Measurements from ENCODE around the gene DTNB. TPM values are rescaled to one million over a fixed set of nuclear protein-coding genes. Genes with fewer than 3 reads are reported as not detected.

The DTNB gene
- total and polyA plus RNA-seq, 2 of the 4 experiments (the other 2 are of a cell fraction) = 3.8 to 5.3 TPM

DNA sequence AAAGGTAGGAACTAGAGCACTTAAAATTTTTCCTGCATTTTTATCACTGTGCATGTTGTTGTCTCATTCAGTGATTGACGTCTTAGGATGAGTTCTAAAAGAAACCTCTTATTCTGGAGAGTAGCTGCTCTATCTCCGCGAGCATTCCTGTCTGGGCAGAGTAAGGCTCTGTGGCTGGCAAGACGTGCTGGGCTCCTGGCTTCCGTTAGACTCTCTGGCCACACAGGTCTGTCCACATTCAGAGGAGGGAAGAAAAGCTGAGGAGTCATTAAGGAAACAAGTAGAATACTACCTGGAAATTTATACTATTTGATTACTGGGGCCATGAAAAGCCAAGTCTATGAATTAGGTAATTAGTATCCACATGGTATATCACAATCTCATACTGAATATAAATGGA, 193.6 kb downstream of the DTNB start:
- TF ChIP-seq CHD1 (IDR thresholded peaks at IDR 0.05; ENCODE audit: low read depth, low read length) = no peak
- TF ChIP-seq MAFK (IDR thresholded peaks at IDR 0.05; ENCODE audit: low read depth, low read length) = no peak
- no peak for TF ChIP-seq ELK1 (IDR thresholded peaks at IDR 0.05; ENCODE audit: borderline replicate concordance, low read depth, low read length)
- no peak for TF ChIP-seq CEBPB (IDR thresholded peaks at IDR 0.05; ENCODE audit: low read depth, low read length)
- no peak for TF ChIP-seq RAD21 (IDR thresholded peaks at IDR 0.05; ENCODE audit: low read length)
- no peak for TF ChIP-seq USF2 (IDR thresholded peaks at IDR 0.05; ENCODE audit: low read depth, low read length)
- TF ChIP-seq RCOR1 (IDR thresholded peaks at IDR 0.05; ENCODE audit: insufficient replicate concordance, low read length) = no peak
- TF ChIP-seq RFX5 (IDR thresholded peaks at IDR 0.05; ENCODE audit: low read depth, low read length) = no peak
- no peak for TF ChIP-seq NFE2L2 (IDR thresholded peaks at IDR 0.05; ENCODE audit: low read depth, low read length)
- TF ChIP-seq CTCF (conservative IDR thresholded peaks at IDR 0.05; ENCODE audit: low read depth, low read length) = no peak
- TF ChIP-seq SMC3 (IDR thresholded peaks at IDR 0.05; ENCODE audit: low read depth, low read length) = no peak
- no peak for TF ChIP-seq POLR2A (IDR thresholded peaks at IDR 0.05; ENCODE audit: low read depth, low read length)
- no peak for TF ChIP-seq MXI1 (IDR thresholded peaks at IDR 0.05; ENCODE audit: borderline replicate concordance, low read depth, low read length)
- no peak for TF ChIP-seq FOS (IDR thresholded peaks at IDR 0.05; ENCODE audit: low read depth, low read length)
- no peak for TF ChIP-seq MAZ (IDR thresholded peaks at IDR 0.05; ENCODE audit: borderline replicate concordance, low read depth, low read length)
- TF ChIP-seq BHLHE40 (IDR thresholded peaks at IDR 0.05; ENCODE audit: low read depth, low read length) = no peak
- H4K8ac ChIP-seq (ENCODE audit: low read depth in 2 of 2, low read length in 2 of 2) = no peak overlapping the region
- no peak overlapping the region for H3K27ac ChIP-seq (ENCODE audit: insufficient read depth, low read length)
- no peak overlapping the region for H3K23ac ChIP-seq (ENCODE audit: low read depth, low read length)
- H4K91ac ChIP-seq (ENCODE audit: insufficient read depth, low read depth, low read length) = no peak overlapping the region
- no peak overlapping the region for H4K5ac ChIP-seq (ENCODE audit: low read depth, low read length)
- ChIA-PET CTCF (no interaction called here), POLR2A (ENCODE audit: unreplicated experiment) (no interaction called here)
- H3K56ac ChIP-seq (ENCODE audit: extremely low read depth, insufficient read depth, low read length) = no peak overlapping the region
- no peak overlapping the region for H3K18ac ChIP-seq (ENCODE audit: low read depth, low read length)
- no peak overlapping the region for H2BK120ac ChIP-seq (ENCODE audit: low read depth, low read length)
- no peaks in the 10 kb centered on the region for H3K36me3 ChIP-seq (ENCODE audit: control insufficient read depth, insufficient read depth, low read length)
- H3K9me1 ChIP-seq (ENCODE audit: insufficient read depth, low read length) = no peaks in the 10 kb centered on the region
- no peak overlapping the region for H3K14ac ChIP-seq (replicated peaks; ENCODE audit: low read depth, low read length)
- H3K9me3 ChIP-seq (ENCODE audit: control insufficient read depth, insufficient read depth, low read length) = peaks cover 10% of the 10 kb centered on the region
- no peak overlapping the region for H2BK15ac ChIP-seq (ENCODE audit: low read depth, low read length)
- H2BK5ac ChIP-seq (ENCODE audit: low read depth, low read length, poor library complexity, severe bottlenecking) = no peak overlapping the region
- no peak for ATAC-seq (ENCODE audit: low read depth)
- H3K4me3 ChIP-seq (ENCODE audit: insufficient read depth, low read depth, low read length) = no peak overlapping the region
- H3K27me3 ChIP-seq (ENCODE audit: control insufficient read depth, insufficient read depth, low read length) = no peaks in the 10 kb centered on the region
- H3K4ac ChIP-seq (ENCODE audit: low read depth, low read length) = no peak overlapping the region
- H2AFZ ChIP-seq (replicated peaks; ENCODE audit: low read length, poor library complexity) = no peak overlapping the region
- H3K9ac ChIP-seq (ENCODE audit: low read depth, low read length) = no peak overlapping the region
- no peak overlapping the region for H2BK20ac ChIP-seq (ENCODE audit: low read depth, low read length)
- H3K4me1 ChIP-seq (ENCODE audit: control insufficient read depth, insufficient read depth, low read length) = peaks cover 6% of the 10 kb centered on the region; the same call in 1 of the 2 replicates
- dilution Hi-C loops (cut with HindIII; ENCODE audit: low sequenced_read_pairs, unreplicated experiment) (no loop called here), intact Hi-C loops (cut with micrococcal nuclease) (no loop called here), in situ Hi-C loops (cut with MboI; ENCODE audit: low sequenced_read_pairs) (no loop called here)
- no peak overlapping the region for H3K4me2 ChIP-seq (ENCODE audit: low read depth, low read length)
- H3K79me1 ChIP-seq (ENCODE audit: low read depth in 1 of 2, low read length in 2 of 2) = no peaks in the 10 kb centered on the region
- H2AK5ac ChIP-seq (ENCODE audit: low read depth, low read length) = no peak overlapping the region
- no peak overlapping the region for H2AK9ac ChIP-seq (replicated peaks; ENCODE audit: low read depth, low read length, poor library complexity)
- BruUV-seq (replicated peaks) = no TSS peak
- WGBS, 2 experiments (ENCODE audit: extremely low coverage in 2 of 2, insufficient read length in 1 of 2) = 100% methylated on average over 1 of the region's 5 CpGs; no CpG with 5 or more reads in 1 of the 2 experiments
- DNase-seq = no peak
- H4K20me1 ChIP-seq (ENCODE audit: insufficient read depth, low read length) = no peaks in the 10 kb centered on the region
